ENCODE results near the gene TGFBR3.

Gene TGFBR3

GRCh38 chr1:91651243-91651642, 234.7 kb downstream of the TGFBR3 start:
- no peak for DNase-seq

GRCh38 chr1:91650764-91651163, 235.2 kb downstream of the TGFBR3 start:
- DNase-seq: peak in 1 of 2 experiments; percentile 6
- TF ChIP-seq GATA1 (IDR thresholded peaks at IDR 0.05; ENCODE audit: low read depth, low read length): no peak
- TF ChIP-seq POLR2A (IDR thresholded peaks at IDR 0.05; ENCODE audit: low read length): no peak

More at GRCh38 chr1:91651243-91651642, 234.7 kb downstream of the TGFBR3 start:
- TF ChIP-seq POLR2A (IDR thresholded peaks at IDR 0.05; ENCODE audit: low read length): no peak
- no peak for TF ChIP-seq GATA1 (IDR thresholded peaks at IDR 0.05; ENCODE audit: low read depth, low read length)

- no peak for DNase-seq
- no peak for TF ChIP-seq POLR2A (IDR thresholded peaks at IDR 0.05; ENCODE audit: low read length)
These were observed 238.9 kb downstream of the TGFBR3 start for GRCh38 chr1:91647061-91647460.

- no peak for DNase-seq
- TF ChIP-seq POLR2A (IDR thresholded peaks at IDR 0.05; ENCODE audit: low read length) (no peak), GATA1 (IDR thresholded peaks at IDR 0.05; ENCODE audit: low read depth, low read length) (no peak)
These were observed 240.9 kb downstream of the TGFBR3 start for GRCh38 chr1:91645031-91645430.

GRCh38 chr1:91643431-91643830, 242.5 kb downstream of the TGFBR3 start:
- no peak for DNase-seq
- TF ChIP-seq GATA1 (IDR thresholded peaks at IDR 0.05; ENCODE audit: low read depth, low read length) (no peak), POLR2A (IDR thresholded peaks at IDR 0.05; ENCODE audit: low read length) (no peak)

GRCh38 chr1:91640877-91641526, 244.9 kb downstream of the TGFBR3 start:
- TF ChIP-seq POLR2A (IDR thresholded peaks at IDR 0.05; ENCODE audit: low read length): no peak
- DNase-seq: no peak

GRCh38 chr1:91637539-91637994, 248.4 kb downstream of the TGFBR3 start:
- no peak for DNase-seq
- no peak for TF ChIP-seq GATA1 (IDR thresholded peaks at IDR 0.05; ENCODE audit: low read depth, low read length)
- no peak for TF ChIP-seq POLR2A (IDR thresholded peaks at IDR 0.05; ENCODE audit: low read length)

GRCh38 chr1:91635763-91636162, 250.2 kb downstream of the TGFBR3 start:
- DNase-seq: no peak
- TF ChIP-seq GATA1 (IDR thresholded peaks at IDR 0.05; ENCODE audit: low read depth, low read length): no peak
- no peak for TF ChIP-seq POLR2A (IDR thresholded peaks at IDR 0.05; ENCODE audit: low read length)

GRCh38 chr1:91633438-91633837, 252.5 kb downstream of the TGFBR3 start:
- no peak for DNase-seq
- TF ChIP-seq POLR2A (IDR thresholded peaks at IDR 0.05; ENCODE audit: low read length): no peak
- TF ChIP-seq GATA1 (IDR thresholded peaks at IDR 0.05; ENCODE audit: low read depth, low read length): no peak

- TF ChIP-seq GATA1 (IDR thresholded peaks at IDR 0.05; ENCODE audit: low read depth, low read length) (no peak), POLR2A (IDR thresholded peaks at IDR 0.05; ENCODE audit: low read length) (no peak)
- no peak for DNase-seq
These were observed 254.1 kb downstream of the TGFBR3 start for GRCh38 chr1:91631718-91632330.

- no peak for TF ChIP-seq GATA1 (IDR thresholded peaks at IDR 0.05; ENCODE audit: low read depth, low read length)
- no peak for TF ChIP-seq POLR2A (IDR thresholded peaks at IDR 0.05; ENCODE audit: low read length)
- no peak for DNase-seq
These were observed 255.1 kb downstream of the TGFBR3 start for GRCh38 chr1:91630803-91631202.

All from erythroblast (primary cell).